Fibroblast of villous mesenchyme (primary cell): Measurements from ENCODE around the gene PITPNC1. TPM values are rescaled to one million over a fixed set of nuclear protein-coding genes. Genes with fewer than 3 reads are reported as not detected.

Experiments used
- DNase-seq: peaks from one replicate; pipeline ENCODE4 v3.0.0-alpha.2; 2010; ENCODE audit warnings: low read depth
- H3K4me3 ChIP-seq: 2 replicates; pipeline ENCODE4 v1.5.1; 2011; ENCODE audit warnings: low read depth, mild to moderate bottlenecking, low read length
- CTCF ChIP-seq: IDR thresholded peaks from 2 replicates; pipeline ENCODE4 v1.5.1; 2012; ENCODE audit warnings: low read depth, mild to moderate bottlenecking, low read length; ENCODE audit not compliant: insufficient read depth
- total RNA-seq: library from RNA; depleted of rRNA; stranded (reverse); fragments of >200 nt; gene quantifications from 2 replicates; pipeline ENCODE4 v1.2.3, GENCODE V29; 2012

PITPNC1 gene
- total RNA-seq, 1 donor: 4.3 TPM

- no peak for DNase-seq
- no peak overlapping the region for H3K4me3 ChIP-seq
- no peak for TF ChIP-seq CTCF
Measured at GRCh38 chr17:67565068-67565467, 188.0 kb downstream of the PITPNC1 start.

- TF ChIP-seq CTCF: no peak
- no peak for DNase-seq
- no peak overlapping the region for H3K4me3 ChIP-seq
Measured at GRCh38 chr17:67566656-67567055, 189.6 kb downstream of the PITPNC1 start.

GRCh38 chr17:67569015-67569451, 192.0 kb downstream of the PITPNC1 start:
- no peak for TF ChIP-seq CTCF
- DNase-seq: no peak
- no peak overlapping the region for H3K4me3 ChIP-seq

GRCh38 chr17:67569873-67570272, 192.8 kb downstream of the PITPNC1 start:
- no peak for DNase-seq

GRCh38 chr17:67570797-67571196, 193.7 kb downstream of the PITPNC1 start:
- TF ChIP-seq CTCF: no peak
- no peak overlapping the region for H3K4me3 ChIP-seq
- no peak for DNase-seq

More at GRCh38 chr17:67569873-67570272, 192.8 kb downstream of the PITPNC1 start:
- TF ChIP-seq CTCF: no peak
- no peak overlapping the region for H3K4me3 ChIP-seq

GRCh38 chr17:67571478-67571877, 194.4 kb downstream of the PITPNC1 start:
- DNase-seq: no peak
- no peak overlapping the region for H3K4me3 ChIP-seq
- no peak for TF ChIP-seq CTCF

- H3K4me3 ChIP-seq: no peak overlapping the region
- DNase-seq: no peak
- TF ChIP-seq CTCF: no peak
Measured at GRCh38 chr17:67573987-67574657, 197.0 kb downstream of the PITPNC1 start.
